GM23248 (cell line): ENCODE results near the gene ZNF83. TPM values are rescaled to one million over a fixed set of nuclear protein-coding genes. Genes with fewer than 3 reads are reported as not detected.
"Not testable (repeated sequence)": the region's sequence is repeated elsewhere in the genome, so short reads cannot be mapped to it uniquely, and the experiment has no call there.

Experiments
- DNase-seq: peaks from one replicate; pipeline ENCODE4 v3.0.0-alpha.2; 2015
- H2AFZ ChIP-seq: fragments of 200-600 bp; sonication (generic); 2 replicates; pipeline ENCODE4 v1.6.1; 2016; ENCODE audit warnings: antibody characterized with exemption
- H3F3A ChIP-seq: fragments of 200-600 bp; sonication (generic); 2 replicates; pipeline ENCODE4 v1.6.1; 2016; ENCODE audit warnings: mild to moderate bottlenecking, antibody characterized with exemption, mixed run types; ENCODE audit not compliant: insufficient read depth
- H3K27ac ChIP-seq: fragments of 200-600 bp; sonication (generic); 2 replicates; pipeline ENCODE4 v1.5.1; 2016; ENCODE audit warnings: mild to moderate bottlenecking
- H3K27me3 ChIP-seq: fragments of 200-600 bp; sonication (generic); replicated peaks from 2 replicates; pipeline ENCODE4 v1.6.1; 2016; ENCODE audit warnings: mild to moderate bottlenecking; ENCODE audit not compliant: insufficient read depth
- H3K36me3 ChIP-seq: fragments of 200-600 bp; sonication (generic); 2 replicates; pipeline ENCODE4 v1.6.1; 2016; ENCODE audit warnings: low read depth, mild to moderate bottlenecking
- H3K4me1 ChIP-seq: fragments of 200-600 bp; sonication (generic); 2 replicates; pipeline ENCODE4 v1.6.1; 2016; ENCODE audit warnings: mild to moderate bottlenecking; ENCODE audit not compliant: insufficient read depth
- H3K4me2 ChIP-seq: fragments of 200-600 bp; sonication (generic); one replicate; pipeline ENCODE4 v1.6.1; 2016; ENCODE audit warnings: mild to moderate bottlenecking; ENCODE audit not compliant: unreplicated experiment
- H3K4me3 ChIP-seq: fragments of 200-600 bp; sonication (generic); 2 replicates; pipeline ENCODE4 v1.5.1; 2016; ENCODE audit warnings: mild to moderate bottlenecking
- H3K79me2 ChIP-seq: fragments of 200-600 bp; sonication (generic); 2 replicates; pipeline ENCODE4 v1.6.1; 2016; ENCODE audit warnings: mild to moderate bottlenecking; ENCODE audit not compliant: insufficient read depth
- H3K9ac ChIP-seq: fragments of 200-600 bp; sonication (generic); 2 replicates; pipeline ENCODE4 v1.6.1; 2016; ENCODE audit warnings: mild to moderate bottlenecking
- H3K9me2 ChIP-seq: fragments of 200-600 bp; sonication (generic); 2 replicates; pipeline ENCODE4 v1.6.1; 2016; ENCODE audit warnings: mixed run types, mild to moderate bottlenecking, moderate library complexity; ENCODE audit not compliant: insufficient read depth
- H3K9me3 ChIP-seq: fragments of 200-600 bp; sonication (generic); one replicate; pipeline ENCODE4 v1.6.1; 2017; ENCODE audit warnings: low read depth
- H4K20me1 ChIP-seq: fragments of 200-600 bp; sonication (generic); 2 replicates; pipeline ENCODE4 v1.6.0; 2016; ENCODE audit not compliant: insufficient read depth
- EZH2 ChIP-seq: fragments of 200-600 bp; sonication (generic); IDR thresholded peaks from 2 replicates; pipeline ENCODE4 v1.6.1; 2018; ENCODE audit warnings: antibody characterized with exemption, mild to moderate bottlenecking; ENCODE audit not compliant: insufficient read depth, poor library complexity, severe bottlenecking
- EZH2phosphoT487 ChIP-seq: fragments of 200-600 bp; sonication (generic); IDR thresholded peaks from 2 replicates; pipeline ENCODE4 v1.6.1; 2018; ENCODE audit warnings: antibody characterized with exemption, moderate library complexity, mild to moderate bottlenecking, low read depth; ENCODE audit not compliant: insufficient read depth
- WGBS, 2 experiments: methylation state at CpG; one replicate each; pipeline ENCODE4 v1.1.6; 2015 to 2017; ENCODE audit warnings: low lambda C conversion rate in 2 of 2, low coverage in 1 of 2; ENCODE audit errors: missing lambda C conversion rate in 2 of 2; 5-methylcytosine and 5-hydroxymethylcytosine counted together
- in situ Hi-C: fragments of 300-500 bp; cut with MboI; formaldehyde crosslinking; loops from 2 replicates; pipeline ENCODE4 v1.15.0; 2020
- polyA plus RNA-seq: library from polyadenylated mRNA; unstranded; fragments of >200 nt; fragmentation: Nextera tagmentation; extraction: Ambion mirVana; gene quantifications from 2 replicates; pipeline ENCODE4 v1.2.1, GENCODE V29; 2016
- total RNA-seq: library from RNA; depleted of rRNA; stranded (reverse); fragments of >200 nt; shearing (Covaris generic); gene quantifications from 2 replicates; pipeline ENCODE4 v1.2.3, GENCODE V29; 2014

Gene ZNF83
- total and polyA plus RNA-seq, 2 experiments from 2014 or later = 27.9 to 29.1 TPM

- peaks cover 11% of the 10 kb centered on the region; the same call in 1 of the 2 replicates for H3K4me1 ChIP-seq
- peaks cover 28% of the 10 kb centered on the region for H3F3A ChIP-seq
- in situ Hi-C loops = no loop called here
- H3K9me2 ChIP-seq = no peaks in the 10 kb centered on the region
- no peak overlapping the region for H3K4me2 ChIP-seq
- no peaks in the 10 kb centered on the region for H4K20me1 ChIP-seq
- no peak overlapping the region for H3K9ac ChIP-seq
- no peak overlapping the region for H3K27ac ChIP-seq
- TF ChIP-seq EZH2 (no peak), EZH2phosphoT487 (no peak)
- WGBS, 2 experiments = 85 to 88% methylated on average over 10 of the region's 10 CpGs
- no peaks in the 10 kb centered on the region for H3K9me3 ChIP-seq
- no peak overlapping the region for H2AFZ ChIP-seq
- no peak for DNase-seq
- H3K27me3 ChIP-seq = no peaks in the 10 kb centered on the region
- peaks cover 26% of the 10 kb centered on the region for H3K79me2 ChIP-seq
- H3K36me3 ChIP-seq = no peaks in the 10 kb centered on the region
- no peak overlapping the region for H3K4me3 ChIP-seq
Observed at GRCh38 chr19:52639996-52640395, 1.8 kb upstream of the ZNF83 start.

GRCh38 chr19:52638601-52639000 lies 446 bp upstream of the ZNF83 start:
- no peaks in the 10 kb centered on the region for H3K9me2 ChIP-seq
- peak overlapping the region; percentile 89 for H3K4me2 ChIP-seq
- DNase-seq = peak; percentile 79
- H3K4me3 ChIP-seq = peak overlapping the region; percentile 84
- no peaks in the 10 kb centered on the region for H3K9me3 ChIP-seq
- H3K36me3 ChIP-seq = no peaks in the 10 kb centered on the region
- TF ChIP-seq EZH2 (no peak), EZH2phosphoT487 (no peak)
- peak overlapping the region; percentile 97 for H3K9ac ChIP-seq
- H3K27me3 ChIP-seq = no peaks in the 10 kb centered on the region
- H4K20me1 ChIP-seq = no peaks in the 10 kb centered on the region
- peak overlapping the region; percentile 92 for H3K27ac ChIP-seq
- in situ Hi-C loops = no loop called here
- H3K4me1 ChIP-seq = peaks cover 11% of the 10 kb centered on the region; the same call in 1 of the 2 replicates
- WGBS, 2 experiments = 1 to 4% methylated on average over 14 of the region's 14 CpGs
- H3K79me2 ChIP-seq = peaks cover 27% of the 10 kb centered on the region
- H2AFZ ChIP-seq = peak overlapping the region; percentile 76
- H3F3A ChIP-seq = peaks cover 28% of the 10 kb centered on the region

GRCh38 chr19:52635786-52636570 lies 2.2 kb downstream of the ZNF83 start:
- Histone ChIP-seq H4K20me1 (no peaks in the 10 kb centered on the region), H3K9ac (no peak overlapping the region), H3K79me2 (peaks cover 37% of the 10 kb centered on the region)

GRCh38 chr19:52627441-52627840 lies 10.7 kb downstream of the ZNF83 start:
- H3F3A ChIP-seq, H3K9ac ChIP-seq, H3K4me3 ChIP-seq, H3K9me3 ChIP-seq, H3K27ac ChIP-seq, H3K4me2 ChIP-seq, H3K9me2 ChIP-seq, H3K4me1 ChIP-seq, in situ Hi-C loops, DNase-seq, H2AFZ ChIP-seq, H4K20me1 ChIP-seq, H3K27me3 ChIP-seq, H3K36me3 ChIP-seq: not testable (repeated sequence)
- peaks cover 14% of the 10 kb centered on the region for H3K79me2 ChIP-seq
- WGBS, 2 experiments = 93 to 95% methylated on average over 3 of the region's 3 CpGs

More at GRCh38 chr19:52635786-52636570, 2.2 kb downstream of the ZNF83 start:
- peaks cover 25% of the 10 kb centered on the region for H3F3A ChIP-seq
- no peaks in the 10 kb centered on the region for H3K9me3 ChIP-seq
- TF ChIP-seq EZH2phosphoT487 = no peak
- no peak for TF ChIP-seq EZH2
- H3K4me3 ChIP-seq = no peak overlapping the region
- 81 to 85% methylated on average over 11 of the region's 11 CpGs for WGBS, 2 experiments
- in situ Hi-C loops = no loop called here
- no peaks in the 10 kb centered on the region for H3K9me2 ChIP-seq
- no peaks in the 10 kb centered on the region for H3K36me3 ChIP-seq
- H3K4me1 ChIP-seq = peaks cover 11% of the 10 kb centered on the region; the same call in 1 of the 2 replicates
- no peak overlapping the region for H3K4me2 ChIP-seq
- no peak overlapping the region for H3K27ac ChIP-seq
- no peaks in the 10 kb centered on the region for H3K27me3 ChIP-seq
- H2AFZ ChIP-seq = no peak overlapping the region
- peak; percentile 41 for DNase-seq
